Endothelial cell (in vitro differentiated cells): ENCODE data around the gene ITCH. TPM values are rescaled to one million over a fixed set of nuclear protein-coding genes. Genes with fewer than 3 reads are reported as not detected.
"Not testable (repeated sequence)": the region's sequence is repeated elsewhere in the genome, so short reads cannot be mapped to it uniquely, and the experiment has no call there.

Experiments
- DNase-seq: peaks from one replicate; pipeline ENCODE4 v3.0.0; 2021; ENCODE audit warnings: low spot score
- H3K27ac Mint-ChIP-seq: one replicate; pipeline ENCODE4 v1.8.0; 2021; ENCODE audit warnings: mixed read lengths, inconsistent platforms; ENCODE audit not compliant: unreplicated experiment
- H3K27me3 Mint-ChIP-seq: one replicate; pipeline ENCODE4 v1.8.0; 2021; ENCODE audit warnings: mild to moderate bottlenecking, moderate library complexity, mixed read lengths, inconsistent platforms; ENCODE audit not compliant: unreplicated experiment
- H3K36me3 Mint-ChIP-seq: one replicate; pipeline ENCODE4 v1.8.0; 2021; ENCODE audit warnings: mild to moderate bottlenecking, low read depth, mixed read lengths, inconsistent platforms; ENCODE audit not compliant: unreplicated experiment
- H3K4me1 Mint-ChIP-seq: one replicate; pipeline ENCODE4 v1.8.0; 2021; ENCODE audit warnings: mild to moderate bottlenecking, mixed read lengths, inconsistent platforms; ENCODE audit not compliant: unreplicated experiment
- H3K4me3 Mint-ChIP-seq: one replicate; pipeline ENCODE4 v1.8.0; 2021; ENCODE audit warnings: mild to moderate bottlenecking, mixed read lengths, inconsistent platforms; ENCODE audit not compliant: unreplicated experiment
- H3K9me3 Mint-ChIP-seq: one replicate; pipeline ENCODE4 v1.8.0; 2021; ENCODE audit warnings: mixed read lengths, inconsistent platforms; ENCODE audit not compliant: unreplicated experiment
- total RNA-seq: library from RNA; stranded (reverse); fragmentation: NEBNext Ultra II Directional; extraction: Animal tissue kit (Norgen Biotek cat#: 25700); gene quantifications from one replicate; pipeline ENCODE4 v1.2.1, GENCODE V29; 2021; ENCODE audit not compliant: unreplicated experiment
- TF ChIP-seq, protein P1 (sequence below): fragments of 200-600 bp; sonication (generic); IDR thresholded peaks from one replicate; pipeline ENCODE4 v1.5.0; 2021; ENCODE audit warnings: antibody characterized with exemption; ENCODE audit not compliant: unreplicated experiment

Gene ITCH
- total RNA-seq, 1 donor from 2014 or later = 46.8 TPM

DNA sequence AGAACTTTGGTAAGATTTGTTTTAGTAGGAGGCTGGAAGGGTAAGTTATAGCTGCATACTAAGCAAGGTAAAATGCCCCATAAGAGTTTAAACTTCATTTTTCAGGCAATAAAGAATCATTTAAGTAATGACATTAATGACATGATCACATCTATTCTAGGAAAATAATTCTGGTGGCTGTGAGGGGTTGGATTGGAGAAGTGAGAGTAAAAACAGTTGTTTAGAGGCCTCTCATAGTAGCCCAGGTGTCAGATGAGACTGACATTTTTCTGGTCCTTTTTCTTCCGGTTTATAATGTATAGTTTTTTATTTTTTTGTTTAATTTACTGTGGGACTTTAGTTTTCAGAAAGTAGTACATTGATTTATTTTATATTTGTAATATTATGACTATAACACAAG, 40.8 kb downstream of the ITCH start:
- no peaks in the 10 kb centered on the region for H3K27me3 Mint-ChIP-seq
- TF ChIP-seq, protein P1, sequence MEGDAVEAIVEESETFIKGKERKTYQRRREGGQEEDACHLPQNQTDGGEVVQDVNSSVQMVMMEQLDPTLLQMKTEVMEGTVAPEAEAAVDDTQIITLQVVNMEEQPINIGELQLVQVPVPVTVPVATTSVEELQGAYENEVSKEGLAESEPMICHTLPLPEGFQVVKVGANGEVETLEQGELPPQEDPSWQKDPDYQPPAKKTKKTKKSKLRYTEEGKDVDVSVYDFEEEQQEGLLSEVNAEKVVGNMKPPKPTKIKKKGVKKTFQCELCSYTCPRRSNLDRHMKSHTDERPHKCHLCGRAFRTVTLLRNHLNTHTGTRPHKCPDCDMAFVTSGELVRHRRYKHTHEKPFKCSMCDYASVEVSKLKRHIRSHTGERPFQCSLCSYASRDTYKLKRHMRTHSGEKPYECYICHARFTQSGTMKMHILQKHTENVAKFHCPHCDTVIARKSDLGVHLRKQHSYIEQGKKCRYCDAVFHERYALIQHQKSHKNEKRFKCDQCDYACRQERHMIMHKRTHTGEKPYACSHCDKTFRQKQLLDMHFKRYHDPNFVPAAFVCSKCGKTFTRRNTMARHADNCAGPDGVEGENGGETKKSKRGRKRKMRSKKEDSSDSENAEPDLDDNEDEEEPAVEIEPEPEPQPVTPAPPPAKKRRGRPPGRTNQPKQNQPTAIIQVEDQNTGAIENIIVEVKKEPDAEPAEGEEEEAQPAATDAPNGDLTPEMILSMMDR = no peak
- peaks cover 17% of the 10 kb centered on the region for H3K4me1 Mint-ChIP-seq
- DNase-seq = no peak
- peak overlapping the region; percentile 3 for H3K27ac Mint-ChIP-seq
- no peaks in the 10 kb centered on the region for H3K9me3 Mint-ChIP-seq
- H3K36me3 Mint-ChIP-seq = peaks cover 12% of the 10 kb centered on the region
- no peak overlapping the region for H3K4me3 Mint-ChIP-seq

DNA sequence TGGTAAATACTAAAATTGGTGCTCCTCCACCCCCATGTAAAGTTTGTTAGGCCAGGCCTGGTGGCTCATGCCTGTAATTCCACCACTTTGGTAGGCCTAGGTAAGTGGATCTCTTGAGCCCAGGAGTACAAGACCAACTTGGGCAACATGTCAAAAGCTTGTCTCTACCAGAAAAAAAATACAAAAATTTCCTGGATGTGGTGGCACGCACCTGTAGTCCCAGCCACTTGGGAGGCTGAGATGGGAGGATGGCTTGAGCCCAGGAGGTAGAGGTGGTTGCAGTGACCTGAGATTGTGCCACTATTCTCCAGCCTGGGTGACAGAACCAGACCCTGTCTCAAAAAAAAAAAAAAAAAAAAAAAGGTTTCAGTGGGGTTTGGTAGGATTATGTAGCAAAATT, 41.7 kb downstream of the ITCH start:
- TF ChIP-seq, protein P1 = no peak
- Mint-ChIP-seq H3K36me3 (peaks cover 16% of the 10 kb centered on the region), H3K4me3 (no peak overlapping the region), H3K4me1 (peaks cover 17% of the 10 kb centered on the region), H3K27me3 (no peaks in the 10 kb centered on the region), H3K27ac (no peak overlapping the region), H3K9me3 (no peaks in the 10 kb centered on the region)
- DNase-seq = no peak

DNA sequence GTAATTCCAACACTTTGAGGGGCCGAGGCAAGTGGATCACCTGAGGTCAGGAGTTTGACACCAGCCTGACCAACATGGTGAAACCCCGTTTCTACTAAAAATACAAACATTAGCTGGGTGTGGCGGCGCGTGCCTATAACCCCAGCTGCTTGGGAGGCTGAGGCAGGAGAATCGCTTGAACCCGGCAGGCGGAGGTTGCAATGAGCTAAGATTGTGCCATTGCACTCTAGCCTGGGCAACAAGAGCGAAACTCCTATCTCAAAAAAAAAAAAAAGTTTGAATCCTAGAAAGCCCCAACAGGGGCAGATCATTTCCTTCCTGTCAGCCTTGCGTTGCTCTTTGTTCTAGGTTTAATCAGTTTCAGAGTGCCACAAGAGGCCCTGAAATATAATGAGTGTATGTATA, 42.2 kb downstream of the ITCH start:
- DNase-seq = not testable (repeated sequence)

DNA sequence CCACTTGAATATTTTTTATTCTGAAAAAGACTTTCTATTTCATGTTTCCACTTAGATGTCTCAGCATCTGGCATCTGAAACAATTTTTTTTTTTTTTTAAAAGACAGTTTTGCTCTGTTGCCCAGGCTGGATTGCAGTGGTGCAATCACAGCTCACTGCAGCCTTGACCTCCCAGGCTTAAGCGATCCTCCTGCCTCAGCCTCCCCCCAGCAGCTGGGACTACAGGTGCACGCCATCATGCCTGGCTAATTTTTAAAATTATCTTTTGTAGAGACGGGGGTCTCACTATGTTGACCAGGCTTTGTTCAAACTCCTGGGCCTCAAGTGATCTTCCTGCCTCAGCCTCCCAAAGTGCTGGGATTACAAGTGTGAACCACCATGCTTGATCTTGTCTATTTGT, 42.9 kb downstream of the ITCH start:
- H3K4me1 Mint-ChIP-seq = peaks cover 15% of the 10 kb centered on the region
- peaks cover 16% of the 10 kb centered on the region for H3K36me3 Mint-ChIP-seq
- not testable (repeated sequence) for H3K27me3 Mint-ChIP-seq, DNase-seq, H3K4me3 Mint-ChIP-seq, H3K9me3 Mint-ChIP-seq
- H3K27ac Mint-ChIP-seq = peak overlapping the region; percentile 77

More for the DNA sequence above, 42.2 kb downstream of the ITCH start:
- peaks cover 17% of the 10 kb centered on the region for H3K4me1 Mint-ChIP-seq
- H3K27me3 Mint-ChIP-seq, H3K4me3 Mint-ChIP-seq, H3K9me3 Mint-ChIP-seq: not testable (repeated sequence)
- peaks cover 16% of the 10 kb centered on the region for H3K36me3 Mint-ChIP-seq
- peak overlapping the region; percentile 77 for H3K27ac Mint-ChIP-seq

DNA sequence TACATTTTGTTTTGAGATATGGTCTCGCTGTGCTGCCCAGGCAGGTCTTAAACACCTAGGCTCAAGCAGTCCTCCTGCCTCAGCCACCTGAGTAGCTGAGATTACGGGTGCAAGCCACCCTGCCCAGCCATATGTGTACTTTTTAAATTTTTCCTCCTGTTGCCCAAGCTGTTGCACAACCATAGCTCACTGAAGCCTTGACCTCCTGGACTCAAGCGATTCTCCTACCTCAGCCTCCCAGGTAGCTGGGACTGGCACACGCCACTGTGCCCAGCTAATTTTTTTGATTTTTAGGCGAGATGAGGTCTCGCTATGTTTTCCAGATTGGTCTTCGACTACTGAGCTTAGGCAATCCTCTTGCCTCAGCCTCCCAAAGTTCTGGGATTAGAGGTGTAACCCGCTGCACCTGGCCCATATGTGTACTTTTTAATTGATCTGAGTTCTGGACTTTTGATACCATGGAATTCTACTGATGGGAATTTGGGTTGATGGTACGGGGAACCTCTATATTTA, 44.9 kb downstream of the ITCH start:
- no peak for DNase-seq
- peaks cover 12% of the 10 kb centered on the region for H3K4me1 Mint-ChIP-seq
- TF ChIP-seq, protein P1 = no peak
- no peaks in the 10 kb centered on the region for H3K9me3 Mint-ChIP-seq
- peaks cover 16% of the 10 kb centered on the region for H3K36me3 Mint-ChIP-seq
- H3K4me3 Mint-ChIP-seq = no peak overlapping the region
- H3K27me3 Mint-ChIP-seq = no peaks in the 10 kb centered on the region
- peak overlapping the region; percentile 37 for H3K27ac Mint-ChIP-seq

DNA sequence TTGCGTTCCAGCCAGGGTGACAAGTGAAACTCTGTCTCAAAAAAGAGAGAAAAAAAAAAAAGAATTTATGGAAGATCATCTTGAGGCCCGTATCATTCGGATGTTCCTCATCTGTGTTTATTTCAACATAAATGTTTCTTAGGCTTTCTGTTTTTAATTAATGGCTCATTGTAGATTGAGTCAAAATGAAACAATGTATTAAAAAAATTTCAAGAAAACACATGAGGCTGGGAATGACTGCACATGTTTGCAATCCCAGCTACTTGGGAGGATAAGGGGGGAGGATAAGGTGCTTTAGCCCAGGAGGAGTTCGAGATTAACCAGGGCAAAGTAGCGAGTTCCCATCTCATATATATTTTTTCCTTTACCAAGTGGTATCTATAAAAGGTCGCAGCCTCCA, 47.3 kb downstream of the ITCH start:
- Mint-ChIP-seq H3K27me3 (no peaks in the 10 kb centered on the region), H3K27ac (no peak overlapping the region), H3K36me3 (peaks cover 23% of the 10 kb centered on the region), H3K4me1 (peaks cover 12% of the 10 kb centered on the region), H3K4me3 (no peak overlapping the region), H3K9me3 (no peaks in the 10 kb centered on the region)
- no peak for DNase-seq
- TF ChIP-seq, protein P1 = no peak
